Lower leg skin (tissue), 3 donors: ENCODE measurements around the gene SCGB1D2.

Source experiments
- POLR2A ChIP-seq, 2 donors: fragments of 450-650 bp; IDR thresholded peaks; one replicate each; pipeline ENCODE4 v1.6.1; 2016 to 2017; ENCODE audit warnings: antibody characterized with exemption in 2 of 2, mild to moderate bottlenecking in 1 of 2, moderate library complexity in 1 of 2
- TF ChIP-seq, protein P1 (sequence below), 3 donors: fragments of 450-650 bp; IDR thresholded peaks; one replicate each; pipeline ENCODE4 v1.5.1; 2016; ENCODE audit warnings: antibody characterized with exemption in 3 of 3, mild to moderate bottlenecking in 3 of 3, moderate library complexity in 2 of 3

DNA sequence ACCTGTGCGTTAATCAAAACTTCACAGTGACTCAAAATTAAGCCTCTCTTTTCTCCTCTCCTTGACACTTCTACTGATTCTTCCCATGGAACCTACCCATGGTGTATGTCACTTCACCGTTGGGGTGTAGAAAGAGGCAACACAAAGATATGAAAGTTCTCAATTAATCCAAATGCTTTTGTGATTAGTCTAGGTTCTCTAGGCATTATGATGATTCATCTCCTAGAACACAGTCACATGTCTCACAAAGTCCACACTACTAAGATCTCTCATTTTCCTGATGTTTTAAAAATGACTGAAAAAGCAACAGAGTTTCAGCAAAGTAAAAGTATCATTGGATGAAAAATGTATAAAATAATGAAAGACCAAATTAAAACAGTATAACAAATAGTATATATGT is 14.2 kb downstream of the SCGB1D2 start:
- TF ChIP-seq, protein P1, sequence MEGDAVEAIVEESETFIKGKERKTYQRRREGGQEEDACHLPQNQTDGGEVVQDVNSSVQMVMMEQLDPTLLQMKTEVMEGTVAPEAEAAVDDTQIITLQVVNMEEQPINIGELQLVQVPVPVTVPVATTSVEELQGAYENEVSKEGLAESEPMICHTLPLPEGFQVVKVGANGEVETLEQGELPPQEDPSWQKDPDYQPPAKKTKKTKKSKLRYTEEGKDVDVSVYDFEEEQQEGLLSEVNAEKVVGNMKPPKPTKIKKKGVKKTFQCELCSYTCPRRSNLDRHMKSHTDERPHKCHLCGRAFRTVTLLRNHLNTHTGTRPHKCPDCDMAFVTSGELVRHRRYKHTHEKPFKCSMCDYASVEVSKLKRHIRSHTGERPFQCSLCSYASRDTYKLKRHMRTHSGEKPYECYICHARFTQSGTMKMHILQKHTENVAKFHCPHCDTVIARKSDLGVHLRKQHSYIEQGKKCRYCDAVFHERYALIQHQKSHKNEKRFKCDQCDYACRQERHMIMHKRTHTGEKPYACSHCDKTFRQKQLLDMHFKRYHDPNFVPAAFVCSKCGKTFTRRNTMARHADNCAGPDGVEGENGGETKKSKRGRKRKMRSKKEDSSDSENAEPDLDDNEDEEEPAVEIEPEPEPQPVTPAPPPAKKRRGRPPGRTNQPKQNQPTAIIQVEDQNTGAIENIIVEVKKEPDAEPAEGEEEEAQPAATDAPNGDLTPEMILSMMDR (IDR thresholded peaks at IDR 0.05) = no peak
- no peak for TF ChIP-seq POLR2A (IDR thresholded peaks at IDR 0.05)
